Right lobe of liver (tissue), 6 donors: Measurements from ENCODE around the gene WIZ. TPM values are rescaled to one million over a fixed set of nuclear protein-coding genes. Genes with fewer than 3 reads are reported as not detected.
"Not testable (repeated sequence)": the region's sequence is repeated elsewhere in the genome, so short reads cannot be mapped to it uniquely, and the experiment has no call there.

Source experiments
- ATAC-seq, 4 donors: fragments of 200-7000 bp; cut with Tn5 transposase; one replicate each; pipeline ENCODE4 v1.9.1; 2020; ENCODE audit warnings: mild to moderate bottlenecking in 4 of 4, moderate library complexity in 4 of 4
- DNase-seq, 3 donors: peaks; one replicate each; pipeline ENCODE4 v3.0.0-alpha.2; 2020
- H3K27ac ChIP-seq, 3 donors: fragments of 200-600 bp; one replicate each; pipeline ENCODE4 v1.8.0; 2022
- H3K27me3 ChIP-seq, 2 donors: fragments of 200-600 bp; one replicate each; pipeline ENCODE4 v1.8.0; 2022
- H3K36me3 ChIP-seq, 4 donors: fragments of 200-600 bp; sonication (generic) in 1 of 4; one replicate each; pipeline versions ENCODE4 v1.5.1 to v1.8.0; 2017 to 2022; ENCODE audit warnings: control low read depth in 1 of 4
- H3K4me1 ChIP-seq, 4 donors: fragments of 200-600 bp; sonication (generic) in 1 of 4; one replicate each; pipeline versions ENCODE4 v1.5.1 to v1.8.0; 2017 to 2022; ENCODE audit warnings: control low read depth in 1 of 4
- H3K4me3 ChIP-seq, 3 donors: fragments of 200-600 bp; one replicate each; pipeline ENCODE4 v1.8.0; 2022
- H3K9me3 ChIP-seq, 4 donors: fragments of 200-600 bp; sonication (generic) in 1 of 4; one replicate each; pipeline versions ENCODE4 v1.5.1 to v1.8.0; 2017 to 2022; ENCODE audit warnings: control low read depth in 1 of 4
- CTCF ChIP-seq, 4 donors: fragments of 200-600 bp in 3 of 4; fragments of 450-650 bp in 1 of 4; IDR thresholded peaks; one replicate each; pipeline versions ENCODE4 v1.5.1 to v1.8.0; 2016 to 2022; ENCODE audit warnings: antibody characterized with exemption in 4 of 4, mild to moderate bottlenecking in 2 of 4
- POLR2A ChIP-seq: fragments of 450-650 bp; IDR thresholded peaks from one replicate; pipeline ENCODE4 v1.6.1; 2017; ENCODE audit warnings: antibody characterized with exemption, mild to moderate bottlenecking
- WGBS: methylation state at CpG from one replicate; pipeline ENCODE4 v1.1.6; 2018; ENCODE audit warnings: low coverage, low lambda C conversion rate; ENCODE audit not compliant: insufficient coverage; ENCODE audit errors: missing lambda C conversion rate; 5-methylcytosine and 5-hydroxymethylcytosine counted together
- intact Hi-C, 2 donors: fragments of 100-400 bp; cut with DNase I; formaldehyde crosslinking; loops; one replicate each; pipeline versions ENCODE4 v1.11.2 to v1.14.1; 2022
- total RNA-seq, 6 experiments: library from RNA; depleted of rRNA in 2 of 6; stranded (reverse); fragments of >200 nt in 2 of 6; fragmentation: NEBNext Ultra II Directional in 3 of 6; extraction: Animal tissue kit (Norgen Biotek cat#: 25700) in 3 of 6; gene quantifications; one replicate each; pipeline versions ENCODE4 v1.1.0 to v1.2.4, GENCODE V29; 2016 to 2023
- donor health status: DM: no; HTN: yes; CAD: no.
- donor health status: DM: no; HTN: no; CAD: no.
- donor health status: DM: no; HTN: no; CAD: no.
- donor health status: DM: no; HTN: yes; CAD: no.
- donor health status: DM: no; HTN: yes; CAD: no.

The WIZ gene
- total RNA-seq, 6 experiments from 2014 or later, result 12.5 to 24.4 (median 14.6) TPM

GRCh38 chr19:15418231-15418578 is 31.6 kb downstream of the WIZ start:
- intact Hi-C loops, result no loop called here
- no peak for TF ChIP-seq CTCF (IDR thresholded peaks at IDR 0.05)
- TF ChIP-seq POLR2A, result no peak
- peaks cover 0 to 57% (median 19%) of the 10 kb centered on the region in 4 donors for H3K4me1 ChIP-seq
- no peaks in the 10 kb centered on the region for H3K9me3 ChIP-seq
- peak overlapping the region; percentile 99 to 100 (median 100) for H3K4me3 ChIP-seq
- ATAC-seq (no peak), DNase-seq (peak in 1 of 3 donors; percentile 52)
- WGBS, result under 1% methylated on average over 15 of the region's 16 CpGs
- H3K27me3 ChIP-seq, result no peaks in the 10 kb centered on the region
- H3K27ac ChIP-seq, result peak overlapping the region; percentile 67 to 80 (median 78)
- peaks cover 0 to 7% (median 0%) of the 10 kb centered on the region in 4 donors for H3K36me3 ChIP-seq

GRCh38 chr19:15417699-15418098 is 32.1 kb downstream of the WIZ start:
- no peak for TF ChIP-seq CTCF (IDR thresholded peaks at IDR 0.05)
- TF ChIP-seq POLR2A, result no peak
- H3K27ac ChIP-seq, result peak overlapping the region in 1 of 3 donors; percentile 78
- H3K4me3 ChIP-seq, result peak overlapping the region; percentile 99 to 100 (median 100)
- no peak for ATAC-seq
- DNase-seq, result peak in 2 of 3 donors; percentile 46 to 47
- H3K9me3 ChIP-seq, result no peaks in the 10 kb centered on the region
- WGBS, result 11% methylated on average over 6 of the region's 9 CpGs
- H3K27me3 ChIP-seq, result no peaks in the 10 kb centered on the region
- peaks cover 0 to 2% (median 0%) of the 10 kb centered on the region in 4 donors for H3K36me3 ChIP-seq
- peaks cover 0 to 60% (median 20%) of the 10 kb centered on the region in 4 donors for H3K4me1 ChIP-seq
- intact Hi-C loops, result no loop called here

DNA sequence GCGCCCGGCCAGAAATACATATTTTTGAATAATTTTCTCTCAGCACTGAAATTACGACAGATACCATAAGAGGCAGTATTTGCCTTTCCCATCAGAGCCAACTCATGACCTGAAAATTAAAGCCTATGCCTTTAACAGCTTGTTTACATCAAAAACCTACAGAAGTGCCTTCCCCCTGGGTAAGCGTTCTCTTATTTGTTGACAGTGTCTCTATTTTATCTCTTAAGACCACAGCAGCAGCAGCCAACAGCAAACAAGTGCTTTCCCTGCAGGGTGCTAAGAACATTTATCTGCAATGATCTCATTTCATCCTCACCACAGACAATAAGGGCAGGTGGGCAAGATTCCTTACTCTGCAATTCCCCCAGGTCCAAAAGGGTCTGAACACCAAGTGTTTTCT is 36.9 kb downstream of the WIZ start:
- no peak for TF ChIP-seq CTCF (IDR thresholded peaks at IDR 0.05)
- no peak for TF ChIP-seq POLR2A
- DNase-seq, result no peak
- Histone ChIP-seq H3K4me3 (no peak overlapping the region), H3K27me3 (no peaks in the 10 kb centered on the region), H3K27ac (no peak overlapping the region), H3K4me1 (peaks cover 0 to 68% (median 16%) of the 10 kb centered on the region in 4 donors), H3K36me3 (peaks cover 0 to 19% (median 1%) of the 10 kb centered on the region in 4 donors), H3K9me3 (no peaks in the 10 kb centered on the region)
- 81% methylated on average over 4 of the region's 4 CpGs for WGBS
- intact Hi-C loops, result no loop called here
- ATAC-seq, result no peak

DNA sequence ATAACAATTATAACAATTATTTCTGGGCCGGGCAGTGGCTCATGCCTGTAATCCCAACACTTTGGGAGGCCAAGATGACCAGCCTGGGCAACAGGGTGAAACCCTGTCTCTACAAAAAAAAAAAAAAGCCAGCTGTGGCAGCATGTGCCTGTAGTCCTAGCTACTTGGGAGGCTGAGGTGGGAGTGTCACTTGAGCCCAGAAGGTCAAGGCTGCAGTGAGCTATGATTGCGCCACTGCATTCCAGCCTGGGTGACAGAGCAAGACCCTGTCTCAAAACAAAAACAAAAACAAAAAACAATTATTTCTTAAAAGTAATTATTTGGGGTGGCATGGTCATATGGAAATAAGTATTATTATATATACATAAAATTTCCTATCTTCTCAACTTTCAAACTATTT is 38.4 kb downstream of the WIZ start:
- intact Hi-C loops, DNase-seq, H3K27ac ChIP-seq, H3K9me3 ChIP-seq, H3K4me3 ChIP-seq, H3K27me3 ChIP-seq: not testable (repeated sequence)
- ATAC-seq, result peak; percentile 47 to 70 (median 64)
- Histone ChIP-seq H3K4me1 (peaks cover 0 to 53% (median 12%) of the 10 kb centered on the region in 4 donors), H3K36me3 (peaks cover 0 to 19% (median 1%) of the 10 kb centered on the region in 4 donors)
- WGBS, result 33% methylated on average over 2 of the region's 2 CpGs

GRCh38 chr19:15404780-15405211 is 45.0 kb downstream of the WIZ start:
- H3K9me3 ChIP-seq, result no peaks in the 10 kb centered on the region
- peaks cover 0 to 48% (median 10%) of the 10 kb centered on the region in 4 donors for H3K36me3 ChIP-seq
- no peak for DNase-seq
- H3K4me3 ChIP-seq, result no peak overlapping the region
- H3K27me3 ChIP-seq, result no peaks in the 10 kb centered on the region
- intact Hi-C loops, result no loop called here
- TF ChIP-seq CTCF (IDR thresholded peaks at IDR 0.05) (no peak), POLR2A (no peak)
- H3K27ac ChIP-seq, result no peak overlapping the region
- WGBS, result 60% methylated on average over 2 of the region's 3 CpGs
- peaks cover 0 to 6% (median 0%) of the 10 kb centered on the region in 4 donors for H3K4me1 ChIP-seq
- no peak for ATAC-seq
